ENCODE measurements around the gene TMEM30A. TPM values are rescaled to one million over a fixed set of nuclear protein-coding genes. Genes with fewer than 3 reads are reported as not detected.
A peak's percentile ranks its signal among the peaks of the same experiment; 100 is the strongest.

TMEM30A gene
- total RNA-seq, 2 experiments from 2014 or later = 18.2 to 32.1 TPM

- Histone ChIP-seq H3K4me3 (ENCODE audit: low read depth, low read length, poor library complexity, severe bottlenecking) (no peak overlapping the region), H3K27ac (ENCODE audit: low read depth, low read length, poor library complexity, severe bottlenecking) (no peak overlapping the region), H3K9me2 (ENCODE audit: insufficient read depth, low read length) (no peaks in the 10 kb centered on the region), H2AFZ (ENCODE audit: low read length) (peak overlapping the region; percentile 23; the same call in 1 of the 2 replicates), H3K4me1 (ENCODE audit: insufficient read depth, low read length, poor library complexity, severe bottlenecking) (no peaks in the 10 kb centered on the region), H3K36me3 (ENCODE audit: insufficient read depth, low read length) (no peaks in the 10 kb centered on the region), H3K9me3 (ENCODE audit: low read length) (no peaks in the 10 kb centered on the region), H4K20me1 (ENCODE audit: insufficient read depth, low read length) (no peaks in the 10 kb centered on the region), H3K79me2 (ENCODE audit: insufficient read depth, low read depth, low read length) (no peaks in the 10 kb centered on the region), H3K4me2 (ENCODE audit: low read length) (peak overlapping the region; percentile 29; the same call in 1 of the 2 replicates)
- POLR2A ChIA-PET = interaction anchor here (0.6 kb wide), 1 partner anchor 1264 kb away, joined by 3 read pairs; no protein-coding TSS in a partner anchor
- CTCF ChIA-PET (ENCODE audit: unreplicated experiment) = interaction anchor here (0.5 to 1.3 kb wide), 4 partner anchors 1115 to 1554 kb away, joined by 3 to 4 read pairs (median 3); partner anchors contain the start of gene SLC17A5
- no TSS peak for BruUV-seq (replicated peaks)
- intact Hi-C loops (cut with micrococcal nuclease; ENCODE audit: unreplicated experiment) = loop anchor here (2.0 to 5.0 kb wide), 4 partner anchors 1116 to 1472 kb away; no protein-coding TSS in a partner anchor
- TF ChIP-seq EZH2phosphoT487 (IDR thresholded peaks at IDR 0.05; ENCODE audit: borderline replicate concordance, low read depth, low read length) = no peak
- TF ChIP-seq CTCF (conservative IDR thresholded peaks at IDR 0.05; ENCODE audit: low read length) = peak; percentile 97
- DNase-seq (ENCODE audit: low spot score) = peak; percentile 78
Measured at GRCh38 chr6:75208298-75209183, 76.1 kb downstream of the TMEM30A start.

GRCh38 chr6:75206576-75207342 lies 77.8 kb downstream of the TMEM30A start:
- no peaks in the 10 kb centered on the region for H3K9me3 ChIP-seq (ENCODE audit: low read length)
- H3K36me3 ChIP-seq (ENCODE audit: insufficient read depth, low read length) = no peaks in the 10 kb centered on the region
- H3K4me3 ChIP-seq (ENCODE audit: low read depth, low read length, poor library complexity, severe bottlenecking) = no peak overlapping the region
- no peaks in the 10 kb centered on the region for H3K9me2 ChIP-seq (ENCODE audit: insufficient read depth, low read length)
- H3K79me2 ChIP-seq (ENCODE audit: insufficient read depth, low read depth, low read length) = no peaks in the 10 kb centered on the region
- H3K4me2 ChIP-seq (ENCODE audit: low read length) = no peak overlapping the region
- TF ChIP-seq CTCF (conservative IDR thresholded peaks at IDR 0.05; ENCODE audit: low read length) = no peak
- TF ChIP-seq EZH2phosphoT487 (IDR thresholded peaks at IDR 0.05; ENCODE audit: borderline replicate concordance, low read depth, low read length) = no peak
- intact Hi-C loops (cut with micrococcal nuclease; ENCODE audit: unreplicated experiment) = loop anchor here (5.0 kb wide), 3 partner anchors 1114 to 1349 kb away; no protein-coding TSS in a partner anchor
- BruUV-seq (replicated peaks) = no TSS peak
- POLR2A ChIA-PET = no interaction called here
- CTCF ChIA-PET (ENCODE audit: unreplicated experiment) = no interaction called here
- H4K20me1 ChIP-seq (ENCODE audit: insufficient read depth, low read length) = no peaks in the 10 kb centered on the region
- H3K27ac ChIP-seq (ENCODE audit: low read depth, low read length, poor library complexity, severe bottlenecking) = no peak overlapping the region
- H2AFZ ChIP-seq (ENCODE audit: low read length) = no peak overlapping the region
- DNase-seq (ENCODE audit: low spot score) = no peak
- H3K4me1 ChIP-seq (ENCODE audit: insufficient read depth, low read length, poor library complexity, severe bottlenecking) = no peaks in the 10 kb centered on the region

Measured in OCI-LY7 (cell line).